GM18505 (cell line): ENCODE results near the gene NUP98.

Experiments used
- ATAC-seq: cut with Tn5 transposase; IDR thresholded peaks from one replicate; pipeline ENCODE4 v1.9.1; 2021; ENCODE audit not compliant: unreplicated experiment
- POLR2A ChIP-seq: IDR thresholded peaks from 4 replicates; pipeline ENCODE4 v1.6.1; 2011; ENCODE audit warnings: borderline replicate concordance; ENCODE audit not compliant: insufficient read depth, insufficient read length; ENCODE audit errors: extremely low read depth

NUP98 gene

GRCh38 chr11:3635641-3636375 is 161.5 kb downstream of the NUP98 start:
- ATAC-seq: no peak
- TF ChIP-seq POLR2A: no peak

GRCh38 chr11:3632070-3632660 is 165.2 kb downstream of the NUP98 start:
- ATAC-seq: no peak

GRCh38 chr11:3631331-3631730 is 166.0 kb downstream of the NUP98 start:
- no peak for TF ChIP-seq POLR2A
- no peak for ATAC-seq

More at GRCh38 chr11:3632070-3632660, 165.2 kb downstream of the NUP98 start:
- no peak for TF ChIP-seq POLR2A

- no peak for TF ChIP-seq POLR2A
- ATAC-seq: no peak
These were observed 170.1 kb downstream of the NUP98 start for GRCh38 chr11:3627291-3627690.

GRCh38 chr11:3626250-3626960 is 170.9 kb downstream of the NUP98 start:
- no peak for TF ChIP-seq POLR2A
- ATAC-seq: no peak
